ENCODE measurements around the gene SLC16A4. TPM values are rescaled to one million over a fixed set of nuclear protein-coding genes. Genes with fewer than 3 reads are reported as not detected.
"Not testable (repeated sequence)": the region's sequence is repeated elsewhere in the genome, so short reads cannot be mapped to it uniquely, and the experiment has no call there.

The SLC16A4 gene
- total RNA-seq, 1 donor from 2014 or later = 17.0 TPM

GRCh38 chr1:110420023-110420662, 29.3 kb upstream of the SLC16A4 start:
- H3K4me3 Mint-ChIP-seq (ENCODE audit: unreplicated experiment) = no peak overlapping the region
- DNase-seq (ENCODE audit: low spot score) = no peak
- H3K27me3 Mint-ChIP-seq (ENCODE audit: low read depth) = peaks cover 8% of the 10 kb centered on the region
- H3K4me1 Mint-ChIP-seq (ENCODE audit: low read depth) = peaks cover 3% of the 10 kb centered on the region
- peaks cover 9% of the 10 kb centered on the region for H3K9me3 Mint-ChIP-seq (ENCODE audit: low read depth)
- no peak overlapping the region for H3K27ac Mint-ChIP-seq (ENCODE audit: unreplicated experiment)
- TF ChIP-seq CTCF (IDR thresholded peaks at IDR 0.05) = no peak
- peaks cover 2% of the 10 kb centered on the region for H3K36me3 Mint-ChIP-seq (ENCODE audit: low read depth)

GRCh38 chr1:110418729-110419128, 27.9 kb upstream of the SLC16A4 start:
- H3K27me3 Mint-ChIP-seq (ENCODE audit: low read depth) = peaks cover 6% of the 10 kb centered on the region
- no peak for TF ChIP-seq CTCF (IDR thresholded peaks at IDR 0.05)
- no peak overlapping the region for H3K4me3 Mint-ChIP-seq (ENCODE audit: unreplicated experiment)
- H3K9me3 Mint-ChIP-seq (ENCODE audit: low read depth) = peaks cover 9% of the 10 kb centered on the region
- no peak for DNase-seq (ENCODE audit: low spot score)
- peaks cover 3% of the 10 kb centered on the region for H3K4me1 Mint-ChIP-seq (ENCODE audit: low read depth)
- H3K27ac Mint-ChIP-seq (ENCODE audit: unreplicated experiment) = no peak overlapping the region
- peaks cover 2% of the 10 kb centered on the region for H3K36me3 Mint-ChIP-seq (ENCODE audit: low read depth)

GRCh38 chr1:110413045-110413444, 22.2 kb upstream of the SLC16A4 start:
- H3K27ac Mint-ChIP-seq (ENCODE audit: unreplicated experiment); H3K4me1 Mint-ChIP-seq (ENCODE audit: low read depth); H3K36me3 Mint-ChIP-seq (ENCODE audit: low read depth); H3K9me3 Mint-ChIP-seq (ENCODE audit: low read depth); DNase-seq (ENCODE audit: low spot score); H3K27me3 Mint-ChIP-seq (ENCODE audit: low read depth); H3K4me3 Mint-ChIP-seq (ENCODE audit: unreplicated experiment): not testable (repeated sequence)

GRCh38 chr1:110412576-110412975, 21.8 kb upstream of the SLC16A4 start:
- peaks cover 10% of the 10 kb centered on the region for H3K4me1 Mint-ChIP-seq (ENCODE audit: low read depth)
- no peaks in the 10 kb centered on the region for H3K27me3 Mint-ChIP-seq (ENCODE audit: low read depth)
- peak; percentile 79 for TF ChIP-seq CTCF (IDR thresholded peaks at IDR 0.05)
- no peak for DNase-seq (ENCODE audit: low spot score)
- no peaks in the 10 kb centered on the region for H3K9me3 Mint-ChIP-seq (ENCODE audit: low read depth)
- H3K36me3 Mint-ChIP-seq (ENCODE audit: low read depth) = no peaks in the 10 kb centered on the region
- no peak overlapping the region for H3K4me3 Mint-ChIP-seq (ENCODE audit: unreplicated experiment)
- no peak overlapping the region for H3K27ac Mint-ChIP-seq (ENCODE audit: unreplicated experiment)

- DNase-seq (ENCODE audit: low spot score) = no peak
- Mint-ChIP-seq H3K9me3 (ENCODE audit: low read depth) (no peaks in the 10 kb centered on the region), H3K36me3 (ENCODE audit: low read depth) (no peaks in the 10 kb centered on the region), H3K4me1 (ENCODE audit: low read depth) (peaks cover 20% of the 10 kb centered on the region), H3K27ac (ENCODE audit: unreplicated experiment) (no peak overlapping the region), H3K4me3 (ENCODE audit: unreplicated experiment) (no peak overlapping the region), H3K27me3 (ENCODE audit: low read depth) (no peaks in the 10 kb centered on the region)
- no peak for TF ChIP-seq CTCF (IDR thresholded peaks at IDR 0.05)
These were observed 20.4 kb upstream of the SLC16A4 start for GRCh38 chr1:110411173-110411735.

GRCh38 chr1:110409316-110409715, 18.5 kb upstream of the SLC16A4 start:
- no peak for TF ChIP-seq CTCF (IDR thresholded peaks at IDR 0.05)
- no peaks in the 10 kb centered on the region for H3K27me3 Mint-ChIP-seq (ENCODE audit: low read depth)
- no peak overlapping the region for H3K4me3 Mint-ChIP-seq (ENCODE audit: unreplicated experiment)
- DNase-seq (ENCODE audit: low spot score) = no peak
- H3K27ac Mint-ChIP-seq (ENCODE audit: unreplicated experiment) = no peak overlapping the region
- H3K9me3 Mint-ChIP-seq (ENCODE audit: low read depth) = no peaks in the 10 kb centered on the region
- peaks cover 24% of the 10 kb centered on the region for H3K4me1 Mint-ChIP-seq (ENCODE audit: low read depth)
- H3K36me3 Mint-ChIP-seq (ENCODE audit: low read depth) = peaks cover 2% of the 10 kb centered on the region
